Naive thymus-derived CD4-positive, alpha-beta T cell (primary cell): ENCODE results near the gene PRKCB. TPM values are rescaled to one million over a fixed set of nuclear protein-coding genes. Genes with fewer than 3 reads are reported as not detected.
A peak's percentile ranks its signal among the peaks of the same experiment; 100 is the strongest.
"Not testable (repeated sequence)": the region's sequence is repeated elsewhere in the genome, so short reads cannot be mapped to it uniquely, and the experiment has no call there.

Experiments
- ATAC-seq: fragments of 150-1000 bp; cut with Tn5 transposase; 2 replicates; pipeline ENCODE4 v1.10.0; 2021; ENCODE audit warnings: mild to moderate bottlenecking, moderate library complexity
- CTCF ChIA-PET: fragments of 350-600 bp; sonication (Branson Sonifier 250); formaldehyde crosslinking; loops from one replicate; lab custom pipeline; 2021; ENCODE audit warnings: antibody characterized with exemption; lab: Charles Lee
- POLR2A ChIA-PET: fragments of 350-600 bp; sonication (Branson Sonifier 250); formaldehyde crosslinking; loops from one replicate; lab custom pipeline; 2021; ENCODE audit warnings: antibody characterized with exemption, inconsistent platforms; lab: Charles Lee
- DNase-seq, 9 donors: peaks; one replicate each; pipeline versions ENCODE4 v3.0.0 to v3.0.0-alpha.2; 2020 to 2022; ENCODE audit warnings: mixed read lengths in 1 of 9
- H3K27ac ChIP-seq: one replicate; pipeline ENCODE4 v1.7.0; 2013; ENCODE audit warnings: mild to moderate bottlenecking, low read depth, low read length, moderate library complexity
- H3K27me3 ChIP-seq, 2 donors: one replicate each; pipeline ENCODE4 v1.7.0; 2013; ENCODE audit warnings: low read length in 2 of 2, mild to moderate bottlenecking in 2 of 2, moderate library complexity in 2 of 2; ENCODE audit not compliant: control insufficient read depth in 2 of 2, insufficient read depth in 2 of 2
- H3K36me3 ChIP-seq, 3 experiments: 1 replicate in 2 of 3; 2 replicates in 1 of 3; pipeline ENCODE4 v1.7.0; 2013; ENCODE audit warnings: low read length in 3 of 3, mild to moderate bottlenecking in 3 of 3, moderate library complexity in 1 of 3; ENCODE audit not compliant: insufficient read depth in 3 of 3, control insufficient read depth in 2 of 3
- H3K4me1 ChIP-seq, 2 donors: one replicate each; pipeline ENCODE4 v1.7.0; 2013; ENCODE audit warnings: low read length in 2 of 2, mild to moderate bottlenecking in 2 of 2, moderate library complexity in 1 of 2; ENCODE audit not compliant: control insufficient read depth in 2 of 2, insufficient read depth in 2 of 2
- H3K4me3 ChIP-seq: 2 replicates; pipeline ENCODE4 v1.7.0; 2013; ENCODE audit warnings: mild to moderate bottlenecking, low read length
- H3K9me3 ChIP-seq, 3 experiments: 1 replicate in 2 of 3; 2 replicates in 1 of 3; pipeline ENCODE4 v1.7.0; 2013; ENCODE audit warnings: low read length in 3 of 3; ENCODE audit not compliant: control insufficient read depth in 2 of 3
- H3K27ac Mint-ChIP-seq, 9 donors: one replicate each; pipeline ENCODE4 v1.8.0; 2020 to 2022; ENCODE audit warnings: mixed read lengths in 9 of 9, mild to moderate bottlenecking in 8 of 9, moderate library complexity in 5 of 9, inconsistent platforms in 2 of 9
- H3K27me3 Mint-ChIP-seq, 5 donors: one replicate each; pipeline ENCODE4 v1.8.0; 2021 to 2022; ENCODE audit warnings: mixed read lengths in 5 of 5, mild to moderate bottlenecking in 1 of 5
- H3K36me3 Mint-ChIP-seq, 5 donors: one replicate each; pipeline ENCODE4 v1.8.0; 2020 to 2022; ENCODE audit warnings: mixed read lengths in 5 of 5, mild to moderate bottlenecking in 3 of 5, inconsistent platforms in 1 of 5
- H3K4me1 Mint-ChIP-seq, 7 donors: one replicate each; pipeline ENCODE4 v1.8.0; 2020 to 2022; ENCODE audit warnings: mixed read lengths in 7 of 7, mild to moderate bottlenecking in 3 of 7, inconsistent platforms in 1 of 7
- H3K4me3 Mint-ChIP-seq, 10 donors: one replicate each; pipeline ENCODE4 v1.8.0; 2020 to 2022; ENCODE audit warnings: mild to moderate bottlenecking in 10 of 10, mixed read lengths in 10 of 10, moderate library complexity in 6 of 10, inconsistent platforms in 2 of 10
- H3K9me3 Mint-ChIP-seq, 11 donors: one replicate each; pipeline ENCODE4 v1.8.0; 2020 to 2022; ENCODE audit warnings: mixed read lengths in 11 of 11, mild to moderate bottlenecking in 4 of 11, inconsistent platforms in 1 of 11, moderate library complexity in 1 of 11
- intact Hi-C, 2 donors: fragments of 100-400 bp; cut with micrococcal nuclease; formaldehyde crosslinking; loops; one replicate each; pipeline ENCODE4 v1.15.1; 2023
- polyA plus RNA-seq, 2 donors: library from polyadenylated mRNA; unstranded; fragments of 300-500 nt; fragmentation: Illumina TruSeq; gene quantifications; one replicate each; pipeline ENCODE4 v1.2.3, GENCODE V29; 2021
- total RNA-seq, 6 experiments: library from RNA in 5 of 6; stranded (reverse) in 5 of 6; gene quantifications; 1 replicate in 5 of 6; 2 replicates in 1 of 6; pipeline ENCODE4 v1.2.3 and lab custom pipeline; 2021 to 2026

The PRKCB gene
- total and polyA plus RNA-seq, 7 experiments from 2014 or later, result 32.4 to 180 (median 72.9) TPM

DNA sequence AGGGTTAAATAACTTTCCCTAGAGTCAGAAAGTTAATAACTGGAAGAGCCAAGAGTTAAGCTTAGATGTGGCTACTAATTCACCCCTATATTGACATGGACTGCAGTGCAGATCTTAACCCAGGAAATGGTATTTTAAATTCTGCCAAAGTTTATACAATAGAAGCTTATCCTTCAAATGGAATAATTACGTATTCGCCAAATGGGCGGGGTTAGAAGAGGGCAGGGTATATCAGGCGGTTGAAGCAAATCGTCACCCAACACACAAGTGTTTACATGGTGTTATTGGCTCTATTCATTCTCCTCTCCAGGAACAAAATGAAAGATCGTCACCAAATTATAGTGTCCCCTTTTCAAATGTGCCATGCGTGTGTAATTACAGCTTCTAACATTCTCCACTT lies 182.7 kb downstream of the PRKCB start:
- Histone ChIP-seq H3K9me3 (no peaks in the 10 kb centered on the region), H3K4me3 (no peak overlapping the region), H3K27me3 (no peaks in the 10 kb centered on the region), H3K27ac (no peak overlapping the region), H3K4me1 (peaks cover 27 to 43% of the 10 kb centered on the region in 2 donors), H3K36me3 (no peaks in the 10 kb centered on the region)
- peaks cover 0 to 4% (median 0%) of the 10 kb centered on the region in 11 donors for H3K9me3 Mint-ChIP-seq
- ATAC-seq, result no peak
- POLR2A ChIA-PET, result no interaction called here
- intact Hi-C loops, result loop anchor here (10.0 kb wide), 2 partner anchors 284 to 344 kb away; partner anchors contain the start of gene PLK1 (in 1 of the 2)
- peak overlapping the region in 4 of 9 donors; percentile 23 to 78 (median 35) for H3K27ac Mint-ChIP-seq
- H3K36me3 Mint-ChIP-seq, result peaks cover 0 to 14% (median 5%) of the 10 kb centered on the region in 5 donors
- H3K4me3 Mint-ChIP-seq, result peak overlapping the region in 1 of 10 donors; percentile 43
- H3K27me3 Mint-ChIP-seq, result no peaks in the 10 kb centered on the region
- CTCF ChIA-PET, result interaction anchor here (0.5 to 14.0 kb wide), 2 partner anchors 216 to 288 kb away, joined by 4 to 180 read pairs; no protein-coding TSS in a partner anchor
- H3K4me1 Mint-ChIP-seq, result peaks cover 40 to 65% (median 57%) of the 10 kb centered on the region in 7 donors
- DNase-seq, result no peak

DNA sequence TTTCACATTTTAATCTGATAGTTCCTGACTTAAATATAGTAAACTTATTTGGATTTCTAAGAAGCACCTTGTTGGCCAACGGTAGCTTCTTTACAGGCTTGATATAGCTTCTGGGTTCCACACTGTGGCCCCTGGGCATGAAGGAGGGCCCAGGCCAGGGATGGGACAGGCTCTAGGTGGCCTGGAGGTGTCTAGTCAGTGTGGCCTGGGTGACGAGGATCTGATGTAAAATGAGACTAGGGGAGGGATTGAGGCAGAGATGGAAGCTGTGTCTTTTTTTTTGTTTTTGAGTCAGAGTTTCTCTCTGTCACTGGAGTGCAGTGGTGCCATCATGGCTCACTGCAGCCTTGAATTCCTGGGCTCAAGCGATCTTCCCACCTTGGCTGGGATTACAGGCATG lies 187.0 kb downstream of the PRKCB start:
- intact Hi-C loops, result no loop called here
- Histone ChIP-seq H3K4me1 (peaks cover 0 to 5% of the 10 kb centered on the region in 2 donors), H3K4me3 (no peak overlapping the region), H3K27ac (no peak overlapping the region), H3K36me3 (no peaks in the 10 kb centered on the region), H3K9me3 (no peaks in the 10 kb centered on the region), H3K27me3 (no peaks in the 10 kb centered on the region)
- H3K4me3 Mint-ChIP-seq, result no peak overlapping the region
- ATAC-seq (no peak), DNase-seq (no peak)
- H3K27me3 Mint-ChIP-seq, result no peaks in the 10 kb centered on the region
- H3K9me3 Mint-ChIP-seq, result peaks cover 0 to 4% (median 0%) of the 10 kb centered on the region in 11 donors
- H3K4me1 Mint-ChIP-seq, result peaks cover 14 to 45% (median 31%) of the 10 kb centered on the region in 7 donors
- H3K27ac Mint-ChIP-seq, result no peak overlapping the region
- ChIA-PET POLR2A (no interaction called here), CTCF (interaction anchor here (1.3 kb wide), 1 partner anchor 13 kb away, joined by 4 read pairs; no protein-coding TSS in a partner anchor)
- peaks cover 0 to 11% (median 7%) of the 10 kb centered on the region in 5 donors for H3K36me3 Mint-ChIP-seq

DNA sequence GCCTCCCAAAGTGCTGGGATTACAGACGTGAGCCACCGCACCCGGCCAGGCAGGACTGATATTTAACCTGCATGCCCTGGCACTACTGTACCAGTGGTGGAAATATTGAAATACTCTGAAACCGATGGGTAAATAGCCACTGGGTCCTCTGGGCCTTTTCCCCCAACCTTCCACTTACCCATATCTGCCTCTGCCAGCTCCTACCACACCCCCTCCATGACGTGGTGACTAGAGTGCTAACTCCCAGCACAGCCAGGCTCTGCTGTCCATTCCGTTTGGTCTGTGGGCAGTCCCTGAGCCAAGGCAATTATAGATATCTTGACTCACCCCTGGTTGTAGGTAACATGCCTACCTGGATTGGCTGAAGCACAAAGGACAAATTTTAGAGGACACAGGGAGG lies 187.8 kb downstream of the PRKCB start:
- peaks cover 13 to 43% (median 31%) of the 10 kb centered on the region in 7 donors for H3K4me1 Mint-ChIP-seq
- Histone ChIP-seq H3K4me1 (peaks cover 0 to 5% of the 10 kb centered on the region in 2 donors), H3K27me3 (no peaks in the 10 kb centered on the region), H3K36me3 (no peaks in the 10 kb centered on the region), H3K27ac (no peak overlapping the region), H3K4me3 (no peak overlapping the region), H3K9me3 (no peaks in the 10 kb centered on the region)
- ChIA-PET POLR2A (no interaction called here), CTCF (interaction anchor here (0.6 to 1.3 kb wide), 2 partner anchors 10 to 13 kb away, joined by 3 to 4 read pairs; no protein-coding TSS in a partner anchor)
- H3K4me3 Mint-ChIP-seq, result no peak overlapping the region
- no peak overlapping the region for H3K27ac Mint-ChIP-seq
- no peak for ATAC-seq
- DNase-seq, result no peak
- intact Hi-C loops, result no loop called here
- H3K36me3 Mint-ChIP-seq, result peaks cover 0 to 11% (median 7%) of the 10 kb centered on the region in 5 donors
- H3K9me3 Mint-ChIP-seq, result peaks cover 0 to 4% (median 0%) of the 10 kb centered on the region in 11 donors
- H3K27me3 Mint-ChIP-seq, result no peaks in the 10 kb centered on the region

DNA sequence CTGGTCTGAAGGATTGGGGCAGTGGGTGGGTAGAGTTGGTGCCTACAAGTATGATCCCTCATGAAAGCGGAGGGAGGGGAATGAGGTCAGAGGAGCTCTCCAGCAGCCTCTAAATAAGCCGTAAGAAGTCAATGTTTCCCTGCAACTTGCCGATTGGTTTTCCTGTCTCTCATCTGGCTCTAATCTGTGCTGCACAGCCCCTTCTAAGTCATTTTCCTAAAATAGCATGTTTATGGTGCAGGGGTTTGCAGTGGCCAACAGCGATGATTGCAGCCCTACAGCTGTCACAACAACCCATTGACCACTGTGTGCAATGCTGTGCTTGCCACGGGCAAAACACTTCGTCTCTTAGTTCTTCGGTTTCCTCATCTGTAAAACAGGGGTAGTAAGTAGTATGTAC lies 189.2 kb downstream of the PRKCB start:
- ChIA-PET CTCF (interaction anchor here (0.9 kb wide), 1 partner anchor 10 kb away, joined by 3 read pairs; no protein-coding TSS in a partner anchor), POLR2A (no interaction called here)
- no peaks in the 10 kb centered on the region for H3K27me3 Mint-ChIP-seq
- peak overlapping the region in 1 of 9 donors; percentile 37 for H3K27ac Mint-ChIP-seq
- Histone ChIP-seq H3K9me3 (no peaks in the 10 kb centered on the region), H3K27me3 (no peaks in the 10 kb centered on the region), H3K4me3 (no peak overlapping the region), H3K36me3 (no peaks in the 10 kb centered on the region), H3K27ac (no peak overlapping the region), H3K4me1 (peaks cover 0 to 5% of the 10 kb centered on the region in 2 donors)
- H3K36me3 Mint-ChIP-seq, result peaks cover 0 to 16% (median 8%) of the 10 kb centered on the region in 5 donors
- intact Hi-C loops, result no loop called here
- H3K4me1 Mint-ChIP-seq, result peaks cover 10 to 45% (median 30%) of the 10 kb centered on the region in 7 donors
- no peak overlapping the region for H3K4me3 Mint-ChIP-seq
- no peak for ATAC-seq
- DNase-seq, result no peak
- peaks cover 0 to 4% (median 0%) of the 10 kb centered on the region in 11 donors for H3K9me3 Mint-ChIP-seq

DNA sequence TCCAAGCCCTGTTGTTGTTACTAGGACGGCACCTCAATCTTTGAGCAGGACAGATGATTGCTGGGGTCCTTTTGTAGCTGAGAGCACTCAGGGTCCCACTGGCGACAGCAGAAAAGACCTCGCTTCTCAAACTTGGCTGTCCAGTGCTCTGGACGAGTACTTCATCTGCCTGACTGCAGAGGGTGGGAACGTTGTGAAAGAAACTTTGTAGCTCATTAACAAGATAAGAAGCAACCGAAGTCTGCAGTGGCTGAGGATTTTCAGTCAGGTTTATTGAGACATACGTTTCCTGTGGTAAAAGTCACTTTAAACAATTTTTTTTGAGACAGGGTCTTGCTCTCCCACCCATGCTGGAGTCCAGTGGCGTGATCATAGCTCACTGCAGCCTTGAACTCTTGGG lies 191.7 kb downstream of the PRKCB start:
- Mint-ChIP-seq H3K36me3 (peaks cover under 1 to 23% (median 14%) of the 10 kb centered on the region in 5 donors), H3K27me3 (no peaks in the 10 kb centered on the region), H3K4me3 (no peak overlapping the region), H3K4me1 (peaks cover 5 to 51% (median 32%) of the 10 kb centered on the region in 7 donors), H3K9me3 (no peaks in the 10 kb centered on the region), H3K27ac (peak overlapping the region in 1 of 9 donors; percentile 12)
- ChIA-PET CTCF (interaction anchor here (0.6 to 1.2 kb wide), 3 partner anchors 12 to 293 kb away, joined by 3 read pairs; no protein-coding TSS in a partner anchor), POLR2A (interaction anchor here (0.5 to 0.6 kb wide), 2 partner anchors 67 to 156 kb away, joined by 3 to 4 read pairs; no protein-coding TSS in a partner anchor)
- Histone ChIP-seq H3K9me3 (no peaks in the 10 kb centered on the region), H3K36me3 (peaks cover 0 to 8% (median 0%) of the 10 kb centered on the region in 3 experiments), H3K27me3 (no peaks in the 10 kb centered on the region), H3K27ac (no peak overlapping the region), H3K4me3 (no peak overlapping the region), H3K4me1 (peaks cover 0 to 10% of the 10 kb centered on the region in 2 donors)
- ATAC-seq (no peak), DNase-seq (no peak)
- intact Hi-C loops, result no loop called here

DNA sequence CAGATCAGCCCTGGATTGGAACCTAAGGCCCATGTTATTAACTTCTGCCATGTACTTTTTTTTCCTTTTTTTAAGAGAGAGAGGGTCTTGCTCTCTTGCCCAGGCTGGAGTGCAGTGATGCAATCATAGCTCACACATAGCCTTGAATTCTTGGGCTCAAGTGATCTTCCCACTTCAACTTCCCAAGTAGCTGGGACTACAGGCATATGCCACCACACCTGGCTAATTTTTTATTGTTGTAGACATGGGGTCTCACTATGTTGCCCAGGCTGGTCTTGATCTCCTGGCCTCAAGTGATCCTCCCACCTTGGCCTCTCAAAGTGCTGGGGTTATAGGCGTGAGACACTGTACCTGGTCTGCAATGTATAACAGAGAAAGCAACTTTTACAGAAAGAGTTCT lies 194.1 kb downstream of the PRKCB start:
- CTCF ChIA-PET, result interaction anchor here (1.1 kb wide), 1 partner anchor 12 kb away, joined by 4 read pairs; no protein-coding TSS in a partner anchor
- H3K27me3 ChIP-seq, POLR2A ChIA-PET, DNase-seq, H3K9me3 ChIP-seq, H3K27ac ChIP-seq, H3K9me3 Mint-ChIP-seq, intact Hi-C loops, ATAC-seq, H3K4me3 ChIP-seq, H3K27me3 Mint-ChIP-seq, H3K4me3 Mint-ChIP-seq: not testable (repeated sequence)
- Mint-ChIP-seq H3K36me3 (peaks cover 8 to 36% (median 27%) of the 10 kb centered on the region in 5 donors), H3K27ac (peak overlapping the region in 3 of 9 donors; percentile 17 to 79 (median 56)), H3K4me1 (peaks cover 25 to 67% (median 45%) of the 10 kb centered on the region in 7 donors)
- Histone ChIP-seq H3K4me1 (peaks cover 3 to 27% of the 10 kb centered on the region in 2 donors), H3K36me3 (peaks cover 0 to 16% (median 0%) of the 10 kb centered on the region in 3 experiments)
